ENCODE measurements around the gene CEP89.

CEP89 gene

GRCh38 chr19:32917616-32917996 lies 54.2 kb downstream of the CEP89 start:
- H3K27ac Mint-ChIP-seq: no peak overlapping the region
- no peaks in the 10 kb centered on the region for H3K27me3 Mint-ChIP-seq
- peaks cover 6% of the 10 kb centered on the region for H3K36me3 Mint-ChIP-seq
- no peak overlapping the region for H3K4me3 Mint-ChIP-seq
- no peaks in the 10 kb centered on the region for H3K4me1 Mint-ChIP-seq
- H3K9me3 Mint-ChIP-seq: no peaks in the 10 kb centered on the region

DNA sequence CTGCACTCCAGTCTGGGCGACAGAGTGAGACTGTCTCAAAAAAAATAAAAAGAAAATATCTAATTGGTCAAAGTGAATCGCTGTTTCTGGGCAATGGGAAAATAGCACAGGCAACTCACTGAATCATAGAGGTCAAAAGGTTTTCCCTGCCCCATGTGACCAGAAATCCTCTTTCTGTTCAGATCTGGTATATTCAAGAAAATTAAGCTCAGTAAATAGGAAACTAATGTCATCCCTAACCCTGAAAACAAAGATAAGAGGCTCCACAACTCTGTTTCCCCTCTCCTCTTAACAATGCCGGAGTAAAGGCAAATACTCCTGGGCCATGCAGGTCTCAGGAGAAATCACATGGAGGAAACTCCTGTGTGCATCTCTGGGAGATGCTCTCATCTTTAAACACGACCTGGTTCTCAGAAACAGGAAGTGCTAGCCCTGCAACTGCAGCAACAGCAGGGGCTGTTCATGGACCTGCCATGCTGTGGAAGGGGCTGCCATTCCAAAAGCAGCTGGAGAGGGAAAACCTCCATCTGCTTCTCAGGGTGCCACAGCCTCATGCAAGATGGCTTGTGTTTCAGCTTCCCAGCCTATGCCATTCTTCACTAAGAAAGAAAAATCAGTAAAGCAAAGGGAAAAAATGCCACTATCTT lies 54.7 kb downstream of the CEP89 start:
- Mint-ChIP-seq H3K4me1 (no peaks in the 10 kb centered on the region), H3K9me3 (no peaks in the 10 kb centered on the region), H3K27me3 (no peaks in the 10 kb centered on the region), H3K27ac (no peak overlapping the region), H3K36me3 (peaks cover 6% of the 10 kb centered on the region), H3K4me3 (no peak overlapping the region)

DNA sequence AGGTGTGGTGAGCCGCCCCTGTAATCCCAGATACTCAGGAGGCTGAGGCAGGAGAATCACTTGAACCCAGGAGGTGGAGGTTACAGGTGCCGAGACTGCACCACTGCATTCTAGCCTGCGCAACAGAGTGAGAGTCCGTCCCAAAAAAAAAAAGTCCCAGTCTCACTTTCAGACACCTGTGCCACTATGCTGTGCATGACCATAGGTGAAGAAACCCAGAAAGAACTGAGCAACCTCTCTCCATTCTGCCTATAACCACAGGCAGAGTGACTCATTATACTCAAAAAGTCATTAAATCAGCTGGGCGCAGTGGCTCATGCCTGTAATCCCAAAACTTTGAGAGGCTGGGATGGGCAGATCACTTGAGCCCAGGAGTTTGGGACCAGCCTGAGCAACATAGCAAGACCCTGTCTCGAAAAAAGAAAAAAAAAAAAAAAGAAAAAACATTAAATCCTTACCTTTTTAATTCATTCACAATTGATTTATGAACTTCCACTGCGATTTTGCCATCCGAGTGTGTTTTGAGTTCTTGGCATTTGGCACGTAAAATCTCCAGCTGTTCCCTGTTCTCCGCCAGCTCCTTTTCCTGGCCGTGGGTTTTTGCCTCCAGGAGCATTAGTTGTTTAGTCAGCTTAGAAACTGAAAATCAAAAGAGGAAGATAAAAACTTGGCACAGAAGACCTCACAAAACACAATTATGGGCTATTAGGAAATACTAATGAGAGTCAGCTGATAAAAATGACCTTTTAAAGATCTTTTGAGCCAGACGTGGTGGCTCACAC lies 56.7 kb downstream of the CEP89 start:
- no peaks in the 10 kb centered on the region for H3K9me3 Mint-ChIP-seq
- no peaks in the 10 kb centered on the region for H3K4me1 Mint-ChIP-seq
- peaks cover 9% of the 10 kb centered on the region for H3K36me3 Mint-ChIP-seq
- no peaks in the 10 kb centered on the region for H3K27me3 Mint-ChIP-seq
- no peak overlapping the region for H3K27ac Mint-ChIP-seq
- H3K4me3 Mint-ChIP-seq: no peak overlapping the region

- Mint-ChIP-seq H3K27ac (no peak overlapping the region), H3K36me3 (peaks cover 21% of the 10 kb centered on the region), H3K4me1 (no peaks in the 10 kb centered on the region), H3K4me3 (no peak overlapping the region), H3K27me3 (no peaks in the 10 kb centered on the region), H3K9me3 (no peaks in the 10 kb centered on the region)
These were observed 60.3 kb downstream of the CEP89 start for GRCh38 chr19:32911467-32911866.

GRCh38 chr19:32910874-32911273 lies 60.9 kb downstream of the CEP89 start:
- Mint-ChIP-seq H3K27ac (no peak overlapping the region), H3K9me3 (peaks cover 4% of the 10 kb centered on the region), H3K4me1 (no peaks in the 10 kb centered on the region), H3K4me3 (no peak overlapping the region), H3K36me3 (peaks cover 26% of the 10 kb centered on the region), H3K27me3 (no peaks in the 10 kb centered on the region)

DNA sequence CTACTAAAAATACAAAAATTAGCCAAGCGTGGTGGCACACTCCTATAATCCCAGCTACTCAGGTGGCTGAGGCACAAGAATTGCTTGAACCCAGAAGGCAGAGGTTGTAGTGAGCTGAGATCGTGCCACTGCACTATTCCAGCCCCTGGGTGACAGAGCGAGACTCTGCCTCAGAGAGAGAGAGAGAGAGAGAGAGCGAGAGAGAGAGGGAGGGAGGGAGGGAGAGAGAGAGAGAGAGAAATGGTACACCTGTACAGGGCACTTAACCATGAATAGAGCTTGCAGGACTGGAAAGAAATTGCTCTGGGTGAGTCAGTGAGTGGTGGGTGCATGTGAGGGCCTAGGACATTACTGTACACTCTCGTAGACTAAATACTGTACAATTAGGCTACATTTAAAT lies 61.7 kb downstream of the CEP89 start:
- H3K27me3 Mint-ChIP-seq: no peaks in the 10 kb centered on the region
- no peaks in the 10 kb centered on the region for H3K4me1 Mint-ChIP-seq
- H3K9me3 Mint-ChIP-seq: peaks cover 4% of the 10 kb centered on the region
- no peak overlapping the region for H3K27ac Mint-ChIP-seq
- H3K36me3 Mint-ChIP-seq: peaks cover 27% of the 10 kb centered on the region
- H3K4me3 Mint-ChIP-seq: no peak overlapping the region

GRCh38 chr19:32909257-32909656 lies 62.5 kb downstream of the CEP89 start:
- Mint-ChIP-seq H3K36me3 (peaks cover 28% of the 10 kb centered on the region), H3K4me3 (no peak overlapping the region), H3K27me3 (no peaks in the 10 kb centered on the region), H3K4me1 (no peaks in the 10 kb centered on the region), H3K27ac (no peak overlapping the region), H3K9me3 (peaks cover 4% of the 10 kb centered on the region)

DNA sequence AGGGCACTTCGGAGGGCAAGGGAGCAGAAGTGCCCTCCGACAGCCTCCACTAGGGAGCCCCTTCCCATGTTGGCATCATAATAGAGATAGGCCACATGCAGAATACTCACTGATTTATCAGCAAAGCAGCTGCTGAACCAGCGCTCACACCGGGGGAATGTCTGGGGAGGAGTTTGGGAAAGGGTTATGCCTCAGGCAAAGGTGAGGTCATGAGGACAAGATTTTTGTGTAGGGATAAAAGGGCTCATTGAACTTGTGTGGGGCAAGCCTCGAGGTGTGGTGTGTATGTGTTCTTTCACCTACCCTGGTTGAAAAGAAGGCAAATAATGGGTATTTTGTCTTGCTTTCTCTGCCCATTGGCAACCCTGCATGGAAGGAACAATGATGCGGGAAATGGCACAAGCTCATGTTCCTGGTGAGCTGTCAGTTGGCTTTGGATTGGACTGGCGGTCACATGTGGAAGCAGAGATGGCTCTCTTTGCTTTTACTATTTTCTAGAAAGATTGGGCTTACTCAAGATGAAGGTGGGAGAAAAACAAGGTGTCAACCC lies 63.0 kb downstream of the CEP89 start:
- no peak overlapping the region for H3K27ac Mint-ChIP-seq
- no peaks in the 10 kb centered on the region for H3K4me1 Mint-ChIP-seq
- H3K27me3 Mint-ChIP-seq: no peaks in the 10 kb centered on the region
- peaks cover 30% of the 10 kb centered on the region for H3K36me3 Mint-ChIP-seq
- H3K9me3 Mint-ChIP-seq: peaks cover 4% of the 10 kb centered on the region
- H3K4me3 Mint-ChIP-seq: no peak overlapping the region

DNA sequence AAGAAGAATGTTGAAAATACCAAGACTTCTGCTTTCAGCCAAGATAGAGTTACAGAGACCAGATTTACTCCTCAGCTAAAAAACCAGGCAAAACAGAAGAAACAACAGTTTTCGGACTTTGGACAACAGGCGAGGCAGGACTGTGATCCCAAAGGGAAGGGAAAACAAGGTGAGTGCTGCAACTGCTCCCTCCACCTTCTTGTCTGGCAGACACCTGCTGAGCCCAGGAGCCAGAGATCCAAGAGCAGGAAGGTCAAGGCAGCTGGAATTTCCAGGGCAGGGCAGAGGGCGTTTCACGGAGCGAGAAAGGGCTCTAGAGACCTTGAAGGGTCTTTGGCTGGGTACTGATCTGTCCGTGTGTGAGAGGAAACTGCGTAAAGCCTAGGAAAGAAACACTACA lies 69.3 kb downstream of the CEP89 start:
- Mint-ChIP-seq H3K9me3 (peaks cover 4% of the 10 kb centered on the region), H3K27ac (no peak overlapping the region), H3K4me3 (no peak overlapping the region), H3K36me3 (peaks cover 19% of the 10 kb centered on the region), H3K27me3 (no peaks in the 10 kb centered on the region), H3K4me1 (no peaks in the 10 kb centered on the region)

- H3K36me3 Mint-ChIP-seq: peaks cover 24% of the 10 kb centered on the region
- H3K9me3 Mint-ChIP-seq: peaks cover 4% of the 10 kb centered on the region
- H3K4me3 Mint-ChIP-seq: no peak overlapping the region
- no peak overlapping the region for H3K27ac Mint-ChIP-seq
- no peaks in the 10 kb centered on the region for H3K27me3 Mint-ChIP-seq
- no peaks in the 10 kb centered on the region for H3K4me1 Mint-ChIP-seq
These were observed 70.1 kb downstream of the CEP89 start for GRCh38 chr19:32901504-32902161.

DNA sequence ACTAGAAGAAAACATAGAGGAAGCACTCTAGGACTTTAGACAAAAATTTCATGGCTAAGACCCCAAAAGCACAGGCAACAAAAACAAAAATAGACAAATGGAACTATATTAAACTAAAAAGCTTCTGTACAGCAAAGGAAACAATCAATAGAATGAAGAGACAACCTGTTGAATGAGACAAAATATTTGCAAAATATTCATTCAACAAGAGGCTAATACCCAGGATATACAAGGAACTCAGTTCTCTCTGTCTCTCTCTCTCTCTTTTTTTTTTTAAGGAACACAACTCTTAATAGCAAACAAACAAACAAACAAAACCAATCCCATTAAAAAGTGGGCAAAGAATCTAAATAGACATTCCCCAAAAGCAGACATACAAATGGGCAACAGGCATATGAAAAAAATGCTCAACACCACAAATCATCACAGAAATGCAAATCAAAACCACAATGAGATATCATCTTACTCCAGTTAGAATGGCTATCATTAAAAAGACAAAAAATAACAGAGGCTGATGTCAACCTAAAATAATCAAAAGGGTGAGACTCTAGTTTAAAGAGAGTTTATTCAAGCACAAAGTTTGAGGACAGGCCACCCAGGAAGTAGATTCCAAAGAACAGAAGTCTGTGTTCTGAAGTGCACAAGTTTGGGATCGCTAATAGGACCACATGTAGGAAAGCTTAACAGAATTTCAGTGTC lies 75.1 kb downstream of the CEP89 start:
- Mint-ChIP-seq H3K4me1 (no peaks in the 10 kb centered on the region), H3K36me3 (peaks cover 41% of the 10 kb centered on the region), H3K9me3 (peaks cover 8% of the 10 kb centered on the region), H3K27ac (no peak overlapping the region), H3K4me3 (no peak overlapping the region), H3K27me3 (no peaks in the 10 kb centered on the region)

GRCh38 chr19:32895384-32895783 lies 76.4 kb downstream of the CEP89 start:
- Mint-ChIP-seq H3K4me3 (no peak overlapping the region), H3K27me3 (no peaks in the 10 kb centered on the region), H3K4me1 (no peaks in the 10 kb centered on the region), H3K36me3 (peaks cover 44% of the 10 kb centered on the region), H3K27ac (no peak overlapping the region), H3K9me3 (peaks cover 13% of the 10 kb centered on the region)

DNA sequence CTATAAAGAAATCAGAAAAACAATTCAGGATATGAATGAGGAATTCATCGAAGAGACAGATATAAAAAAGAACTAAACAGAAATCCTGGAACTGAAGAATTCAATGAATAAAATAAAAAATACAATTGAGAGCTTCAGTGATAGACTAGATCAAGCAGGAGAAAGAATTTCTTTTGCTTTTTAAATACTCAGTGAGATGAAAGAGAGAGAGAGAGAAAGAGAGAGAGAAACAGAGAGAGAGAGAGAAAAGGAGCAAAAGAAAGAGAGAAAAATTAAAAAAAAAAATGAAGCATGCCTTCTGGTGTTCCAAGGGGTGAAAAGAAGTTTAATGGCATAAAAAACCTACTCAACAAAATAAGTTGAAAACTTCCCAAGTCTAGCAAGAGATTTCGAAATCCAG lies 80.1 kb downstream of the CEP89 start:
- no peaks in the 10 kb centered on the region for H3K4me1 Mint-ChIP-seq
- H3K36me3 Mint-ChIP-seq: peaks cover 42% of the 10 kb centered on the region
- no peaks in the 10 kb centered on the region for H3K27me3 Mint-ChIP-seq
- H3K27ac Mint-ChIP-seq: no peak overlapping the region
- peaks cover 13% of the 10 kb centered on the region for H3K9me3 Mint-ChIP-seq
- no peak overlapping the region for H3K4me3 Mint-ChIP-seq

DNA sequence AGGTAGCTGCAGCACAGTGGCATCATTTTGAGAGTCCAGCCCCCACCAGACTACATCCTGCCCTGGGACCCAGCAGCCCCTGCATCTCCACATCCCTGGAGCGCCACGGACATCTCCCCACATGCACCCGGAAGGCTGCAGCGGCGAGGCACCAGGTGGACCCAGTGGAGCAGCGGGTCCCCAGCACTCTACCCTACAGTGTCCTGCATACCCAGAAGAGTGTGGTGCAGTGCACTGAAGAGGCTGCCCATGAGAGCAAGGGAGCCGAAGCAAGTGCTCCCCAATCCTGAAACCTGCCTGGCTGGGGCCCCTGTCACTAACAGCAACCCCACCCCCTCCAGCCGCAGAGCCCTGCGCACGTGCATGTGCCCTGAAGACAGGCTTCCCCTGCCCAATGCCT lies 80.9 kb downstream of the CEP89 start:
- H3K36me3 Mint-ChIP-seq: peaks cover 46% of the 10 kb centered on the region
- H3K9me3 Mint-ChIP-seq: peaks cover 13% of the 10 kb centered on the region
- no peak overlapping the region for H3K4me3 Mint-ChIP-seq
- H3K4me1 Mint-ChIP-seq: no peaks in the 10 kb centered on the region
- no peaks in the 10 kb centered on the region for H3K27me3 Mint-ChIP-seq
- no peak overlapping the region for H3K27ac Mint-ChIP-seq

GRCh38 chr19:32890326-32890725 lies 81.4 kb downstream of the CEP89 start:
- Mint-ChIP-seq H3K4me3 (no peak overlapping the region), H3K4me1 (no peaks in the 10 kb centered on the region), H3K27ac (no peak overlapping the region), H3K36me3 (peaks cover 44% of the 10 kb centered on the region), H3K27me3 (no peaks in the 10 kb centered on the region), H3K9me3 (peaks cover 13% of the 10 kb centered on the region)
